Sigmoid colon (tissue), 7 donors: Measurements from ENCODE around the gene TEK. TPM values are rescaled to one million over a fixed set of nuclear protein-coding genes. Genes with fewer than 3 reads are reported as not detected.
A peak's percentile ranks its signal among the peaks of the same experiment; 100 is the strongest.

Source experiments
- DNase-seq: peaks from one replicate; pipeline ENCODE4 v3.0.0-alpha.2; 2019
- H3K27ac ChIP-seq, 4 donors: fragments of 200-600 bp; sonication (generic); one replicate each; pipeline ENCODE4 v1.5.1; 2016 to 2019; ENCODE audit warnings: mild to moderate bottlenecking in 1 of 4
- H3K27me3 ChIP-seq, 3 donors: fragments of 200-600 bp; sonication (generic); one replicate each; pipeline ENCODE4 v1.5.1; 2019; ENCODE audit warnings: mild to moderate bottlenecking in 1 of 3
- H3K36me3 ChIP-seq, 4 donors: fragments of 200-600 bp; sonication (generic); one replicate each; pipeline ENCODE4 v1.5.1; 2016 to 2019
- H3K4me1 ChIP-seq, 4 donors: fragments of 200-600 bp; sonication (generic); one replicate each; pipeline ENCODE4 v1.5.1; 2017 to 2019
- H3K4me3 ChIP-seq, 4 donors: fragments of 200-600 bp; sonication (generic); one replicate each; pipeline ENCODE4 v1.5.1; 2017 to 2019; ENCODE audit warnings: mild to moderate bottlenecking in 2 of 4, moderate library complexity in 1 of 4
- H3K9me3 ChIP-seq, 4 donors: fragments of 200-600 bp in 3 of 4; sonication (generic) in 3 of 4; one replicate each; pipeline versions ENCODE4 v1.5.1 to v1.6.1; 2013 to 2019
- EP300 ChIP-seq, 4 donors: sonication (generic); formaldehyde crosslinking; IDR thresholded peaks; one replicate each; pipeline ENCODE4 v1.6.1; 2017; ENCODE audit warnings: antibody characterized with exemption in 4 of 4
- POLR2A ChIP-seq, 2 donors: fragments of 450-650 bp; IDR thresholded peaks; one replicate each; pipeline ENCODE4 v1.6.1; 2016; ENCODE audit warnings: antibody characterized with exemption in 2 of 2, mild to moderate bottlenecking in 2 of 2, moderate library complexity in 2 of 2
- POLR2AphosphoS5 ChIP-seq, 4 donors: sonication (generic); formaldehyde crosslinking; IDR thresholded peaks; one replicate each; pipeline ENCODE4 v1.6.1; 2017; ENCODE audit warnings: antibody characterized with exemption in 4 of 4
- WGBS, 2 donors: extraction: QIAGEN DNeasy Blood & Tissue Kit; methylation state at CpG; one replicate each; pipeline ENCODE4 v1.1.7; 2013; 5-methylcytosine and 5-hydroxymethylcytosine counted together
- intact Hi-C: fragments of 100-400 bp; cut with DNase I; formaldehyde crosslinking; loops from one replicate; pipeline ENCODE4 v1.15.1; 2023
- polyA plus RNA-seq, 3 donors: library from polyadenylated mRNA; stranded (reverse); fragments of 200-250 nt; gene quantifications; one replicate each; pipeline ENCODE4 v1.2.3, GENCODE V29; 2013
- total RNA-seq, 4 donors: library from RNA; depleted of rRNA; stranded (reverse); fragments of >200 nt; gene quantifications; one replicate each; pipeline ENCODE4 v1.1.0, GENCODE V29; 2016
- TF ChIP-seq, protein P1 (sequence below), 4 experiments: fragments of 450-650 bp in 3 of 4; fragments of 200-600 bp in 1 of 4; IDR thresholded peaks; one replicate each; pipeline ENCODE4 v1.5.1; 2016 to 2019; ENCODE audit warnings: antibody characterized with exemption in 4 of 4, mild to moderate bottlenecking in 3 of 4, moderate library complexity in 2 of 4
- donor health status: healthy with polysubstance abuse.
- donor health status: Bipolar disorder and iron deficiency.
- donor health status: healthy.

Gene TEK
- total and polyA plus RNA-seq, 7 donors: 0.23 to 11.1 (median 5.8) TPM

DNA sequence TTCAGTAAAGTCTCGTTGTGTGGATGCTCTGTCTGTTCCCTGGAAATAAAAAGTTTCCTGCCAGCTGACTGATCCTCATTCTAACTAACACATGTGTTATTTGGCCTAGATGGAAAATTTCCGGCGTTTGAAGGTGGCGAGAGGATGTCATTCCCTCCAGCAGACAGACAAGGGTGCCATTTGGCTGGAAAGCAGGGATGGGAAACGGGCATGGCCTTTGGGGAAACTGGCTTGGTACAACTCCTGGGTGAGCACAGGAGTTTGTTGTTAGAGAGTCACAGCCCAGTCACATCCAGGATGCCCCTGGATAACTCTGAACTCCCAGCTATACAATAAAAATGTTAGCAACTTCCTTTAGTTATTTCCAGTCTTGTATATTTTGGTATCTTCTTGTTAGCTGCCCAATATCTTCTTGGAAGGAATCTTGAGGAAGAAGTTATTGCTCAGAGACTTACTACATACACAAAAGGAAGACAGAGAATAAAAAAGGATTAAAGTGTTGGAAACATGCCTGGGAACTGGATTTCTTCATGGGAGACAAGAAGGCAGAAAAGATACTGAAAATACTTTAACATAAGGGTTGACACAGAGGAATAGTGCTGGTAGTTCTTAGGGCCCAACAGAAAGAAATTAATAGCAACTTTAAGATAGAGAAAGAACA lies 41.9 kb downstream of the TEK start:
- intact Hi-C loops: no loop called here
- H3K27ac ChIP-seq: peak overlapping the region; percentile 36 to 76 (median 69)
- H3K9me3 ChIP-seq: no peaks in the 10 kb centered on the region

DNA sequence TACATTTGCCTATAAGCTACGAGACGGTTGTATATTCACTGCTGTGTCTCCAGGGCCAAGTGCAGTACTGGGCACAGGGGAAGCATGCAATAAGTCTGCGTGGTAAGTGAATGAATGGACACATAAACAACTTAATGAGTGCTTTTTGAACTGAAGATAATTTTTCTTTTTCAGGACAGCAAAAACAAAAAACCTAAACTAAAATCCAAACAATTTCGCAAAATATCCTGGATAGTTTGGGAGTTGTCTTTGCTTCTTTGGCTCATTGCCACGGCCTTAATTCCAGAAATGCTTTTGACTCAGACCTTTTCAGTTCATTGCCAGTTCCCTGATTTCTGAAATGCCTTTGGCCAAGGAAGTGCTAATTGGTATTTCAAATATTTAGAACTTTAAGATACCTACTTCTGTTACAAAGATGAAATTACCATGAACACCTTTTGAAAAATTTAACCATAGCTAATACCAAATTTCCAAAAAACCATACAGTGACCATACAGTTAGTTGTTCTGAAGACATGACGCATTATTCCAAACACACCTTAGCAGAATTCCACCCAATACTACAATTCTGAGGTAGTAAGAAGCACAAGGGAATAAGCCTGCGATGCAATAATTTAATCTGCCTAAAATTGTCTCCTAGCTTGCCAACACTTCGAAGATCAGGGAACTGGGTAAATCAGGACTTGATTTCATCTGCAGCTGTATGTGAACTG lies 42.8 kb downstream of the TEK start:
- peaks cover 0 to 52% (median 41%) of the 10 kb centered on the region in 4 donors for H3K4me1 ChIP-seq
- no peak overlapping the region for H3K4me3 ChIP-seq
- no peaks in the 10 kb centered on the region for H3K27me3 ChIP-seq
- H3K9me3 ChIP-seq: no peaks in the 10 kb centered on the region
- H3K36me3 ChIP-seq: no peaks in the 10 kb centered on the region
- no peak for DNase-seq
- WGBS, 2 donors: 56 to 76% methylated on average over 8 of the region's 8 CpGs
- intact Hi-C loops: no loop called here
- TF ChIP-seq, protein P1, sequence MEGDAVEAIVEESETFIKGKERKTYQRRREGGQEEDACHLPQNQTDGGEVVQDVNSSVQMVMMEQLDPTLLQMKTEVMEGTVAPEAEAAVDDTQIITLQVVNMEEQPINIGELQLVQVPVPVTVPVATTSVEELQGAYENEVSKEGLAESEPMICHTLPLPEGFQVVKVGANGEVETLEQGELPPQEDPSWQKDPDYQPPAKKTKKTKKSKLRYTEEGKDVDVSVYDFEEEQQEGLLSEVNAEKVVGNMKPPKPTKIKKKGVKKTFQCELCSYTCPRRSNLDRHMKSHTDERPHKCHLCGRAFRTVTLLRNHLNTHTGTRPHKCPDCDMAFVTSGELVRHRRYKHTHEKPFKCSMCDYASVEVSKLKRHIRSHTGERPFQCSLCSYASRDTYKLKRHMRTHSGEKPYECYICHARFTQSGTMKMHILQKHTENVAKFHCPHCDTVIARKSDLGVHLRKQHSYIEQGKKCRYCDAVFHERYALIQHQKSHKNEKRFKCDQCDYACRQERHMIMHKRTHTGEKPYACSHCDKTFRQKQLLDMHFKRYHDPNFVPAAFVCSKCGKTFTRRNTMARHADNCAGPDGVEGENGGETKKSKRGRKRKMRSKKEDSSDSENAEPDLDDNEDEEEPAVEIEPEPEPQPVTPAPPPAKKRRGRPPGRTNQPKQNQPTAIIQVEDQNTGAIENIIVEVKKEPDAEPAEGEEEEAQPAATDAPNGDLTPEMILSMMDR (IDR thresholded peaks at IDR 0.05): no peak
- TF ChIP-seq EP300 (IDR thresholded peaks at IDR 0.05) (no peak), POLR2A (IDR thresholded peaks at IDR 0.05) (no peak), POLR2AphosphoS5 (IDR thresholded peaks at IDR 0.05) (no peak)
- peak overlapping the region; percentile 36 to 76 (median 69) for H3K27ac ChIP-seq

More for the DNA sequence above, 41.9 kb downstream of the TEK start:
- Histone ChIP-seq H3K36me3 (no peaks in the 10 kb centered on the region), H3K4me1 (peaks cover 0 to 52% (median 41%) of the 10 kb centered on the region in 4 donors), H3K4me3 (no peak overlapping the region), H3K27me3 (no peaks in the 10 kb centered on the region)
- TF ChIP-seq POLR2A (IDR thresholded peaks at IDR 0.05) (no peak), POLR2AphosphoS5 (IDR thresholded peaks at IDR 0.05) (peak; percentile 46 to 81 (median 71)), EP300 (IDR thresholded peaks at IDR 0.05) (peak in 1 of 4 donors; percentile 20)
- TF ChIP-seq, protein P1 (IDR thresholded peaks at IDR 0.05): no peak
- DNase-seq: no peak
- 76 to 85% methylated on average over 5 of the region's 5 CpGs for WGBS, 2 donors

DNA sequence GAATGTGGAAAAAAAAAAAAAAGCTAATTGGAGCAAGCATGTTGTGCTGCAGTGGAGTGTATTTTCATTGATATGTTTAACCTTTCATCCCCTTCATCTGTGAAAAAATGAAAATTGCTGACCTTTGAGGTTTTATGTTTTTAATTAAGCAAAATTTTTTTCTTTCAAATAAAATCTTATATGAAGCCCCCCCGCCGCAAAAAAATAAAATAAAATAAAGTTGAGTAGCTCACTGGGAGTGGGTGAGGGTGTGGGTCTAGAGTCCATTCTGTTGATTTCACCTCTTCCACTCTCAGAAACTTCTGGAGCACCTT lies 43.3 kb downstream of the TEK start:
- peaks cover 0 to 52% (median 41%) of the 10 kb centered on the region in 4 donors for H3K4me1 ChIP-seq
- WGBS, 2 donors: 22 to 42% methylated on average over 2 of the region's 2 CpGs
- peak overlapping the region in 1 of 4 donors; percentile 68 for H3K27ac ChIP-seq
- no peaks in the 10 kb centered on the region for H3K36me3 ChIP-seq
- TF ChIP-seq POLR2A (IDR thresholded peaks at IDR 0.05) (no peak), EP300 (IDR thresholded peaks at IDR 0.05) (no peak), POLR2AphosphoS5 (IDR thresholded peaks at IDR 0.05) (no peak)
- TF ChIP-seq, protein P1 (IDR thresholded peaks at IDR 0.05): no peak
- no peak overlapping the region for H3K4me3 ChIP-seq
- intact Hi-C loops: no loop called here
- H3K9me3 ChIP-seq: no peaks in the 10 kb centered on the region
- H3K27me3 ChIP-seq: no peaks in the 10 kb centered on the region
- no peak for DNase-seq

DNA sequence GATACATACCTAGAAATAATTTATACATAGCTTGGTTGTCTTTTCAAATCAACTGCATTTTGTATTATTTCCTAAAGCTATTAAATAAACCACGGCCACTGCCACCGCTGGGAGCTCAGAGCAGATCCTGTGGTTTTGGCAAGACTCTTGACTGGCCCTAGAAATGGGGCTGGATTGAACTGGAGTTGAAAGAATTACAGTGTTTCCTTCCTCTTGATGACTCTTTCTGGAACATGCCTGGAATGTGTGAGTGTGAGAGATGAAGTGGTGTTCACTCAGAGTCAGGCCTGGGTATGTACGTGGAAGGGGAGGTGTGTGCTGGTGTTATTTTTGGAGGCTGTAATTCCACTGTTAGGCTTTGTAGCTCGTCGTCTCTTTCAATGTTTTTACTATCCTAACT lies 45.9 kb downstream of the TEK start:
- 47 to 78% methylated on average over 5 of the region's 5 CpGs for WGBS, 2 donors
- peak overlapping the region in 2 of 4 donors; percentile 35 to 46 for H3K27ac ChIP-seq
- intact Hi-C loops: no loop called here

More for the DNA sequence above, 45.9 kb downstream of the TEK start:
- Histone ChIP-seq H3K36me3 (no peaks in the 10 kb centered on the region), H3K4me1 (peaks cover 0 to 46% (median 35%) of the 10 kb centered on the region in 4 donors), H3K9me3 (no peaks in the 10 kb centered on the region), H3K27me3 (no peaks in the 10 kb centered on the region), H3K4me3 (no peak overlapping the region)
- TF ChIP-seq, protein P1 (IDR thresholded peaks at IDR 0.05): no peak
- no peak for TF ChIP-seq POLR2A (IDR thresholded peaks at IDR 0.05)
- peak in 1 of 4 donors; percentile 9 for TF ChIP-seq POLR2AphosphoS5 (IDR thresholded peaks at IDR 0.05)
- no peak for TF ChIP-seq EP300 (IDR thresholded peaks at IDR 0.05)
- no peak for DNase-seq
